Right kidney (tissue), 9 donors: ENCODE data around the gene CCL23.
"Not testable (repeated sequence)": the region's sequence is repeated elsewhere in the genome, so short reads cannot be mapped to it uniquely, and the experiment has no call there.

ENCODE experiments used
- DNase-seq: peaks from one replicate; pipeline ENCODE4 v3.0.0-alpha.2; 2016
- long read RNA-seq, 8 donors: transcript quantifications; one replicate each; lab custom pipeline, GENCODE V29; 2026

Gene CCL23
- long read RNA-seq, donor 1: 0 reads
- long read RNA-seq, donor 2: 0 reads
- long read RNA-seq, donor 3: 0 reads
- long read RNA-seq, donor 4: 0 reads
- long read RNA-seq, donor 5: 0 reads
- long read RNA-seq, donor 6: 0 reads
- long read RNA-seq, donor 7: 0 reads
- long read RNA-seq, donor 8: 0 reads

DNA sequence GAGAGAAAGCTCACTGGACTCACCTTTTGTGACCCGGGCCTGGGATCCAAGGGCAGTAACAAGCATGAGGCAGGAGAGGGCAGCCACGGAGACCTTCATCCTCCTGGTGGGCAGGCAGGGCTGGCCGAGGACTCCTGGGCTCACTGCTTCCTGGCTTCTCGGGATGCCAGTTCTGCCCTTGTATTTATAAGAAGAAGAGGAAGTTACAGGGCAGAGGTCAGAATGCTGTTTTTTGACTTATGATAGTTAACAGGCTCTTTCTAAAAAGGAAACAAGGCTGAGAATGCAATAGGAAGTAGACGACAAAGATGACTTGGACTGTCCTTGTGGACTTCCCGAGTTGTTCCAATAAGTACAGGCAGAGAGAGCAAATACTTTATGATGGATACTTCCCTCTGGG lies at the start of gene CCL23:
Gene CCL23, minus strand, starts transcription at position 174 of the 400 bp plus-strand sequence. Its CDS starts 75 bp downstream, at position 99.
- DNase-seq: no peak

DNA sequence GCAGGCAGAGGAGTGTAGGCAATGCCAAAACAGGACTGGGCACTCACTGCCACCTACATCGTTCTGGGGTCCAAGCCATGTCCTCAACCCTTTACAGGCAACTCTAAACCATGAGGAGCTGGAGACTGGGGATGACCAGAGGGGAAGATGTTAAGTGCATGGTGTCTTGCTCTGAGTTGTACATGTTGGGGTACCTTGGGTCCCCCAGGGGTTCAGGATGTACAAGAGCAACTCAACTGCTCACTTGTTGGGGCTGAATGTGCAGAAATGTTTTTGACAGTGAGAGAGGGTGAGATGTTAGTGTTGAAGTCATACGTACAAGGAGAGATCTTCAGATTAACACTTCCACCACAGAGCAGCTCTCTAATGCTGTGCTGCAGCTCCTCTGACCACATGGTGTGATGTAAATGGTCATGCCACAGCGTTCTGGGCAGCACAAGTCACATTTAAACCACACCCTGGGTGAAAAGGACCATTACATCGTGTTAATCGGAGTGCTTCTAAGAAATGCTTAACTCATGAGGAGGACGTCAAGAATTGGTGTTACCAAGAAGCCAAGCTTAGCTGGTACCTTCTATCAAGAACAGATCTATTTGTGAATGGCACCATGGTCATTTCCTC lies 48.7 kb upstream of the CCL23 start:
- DNase-seq: no peak

DNA sequence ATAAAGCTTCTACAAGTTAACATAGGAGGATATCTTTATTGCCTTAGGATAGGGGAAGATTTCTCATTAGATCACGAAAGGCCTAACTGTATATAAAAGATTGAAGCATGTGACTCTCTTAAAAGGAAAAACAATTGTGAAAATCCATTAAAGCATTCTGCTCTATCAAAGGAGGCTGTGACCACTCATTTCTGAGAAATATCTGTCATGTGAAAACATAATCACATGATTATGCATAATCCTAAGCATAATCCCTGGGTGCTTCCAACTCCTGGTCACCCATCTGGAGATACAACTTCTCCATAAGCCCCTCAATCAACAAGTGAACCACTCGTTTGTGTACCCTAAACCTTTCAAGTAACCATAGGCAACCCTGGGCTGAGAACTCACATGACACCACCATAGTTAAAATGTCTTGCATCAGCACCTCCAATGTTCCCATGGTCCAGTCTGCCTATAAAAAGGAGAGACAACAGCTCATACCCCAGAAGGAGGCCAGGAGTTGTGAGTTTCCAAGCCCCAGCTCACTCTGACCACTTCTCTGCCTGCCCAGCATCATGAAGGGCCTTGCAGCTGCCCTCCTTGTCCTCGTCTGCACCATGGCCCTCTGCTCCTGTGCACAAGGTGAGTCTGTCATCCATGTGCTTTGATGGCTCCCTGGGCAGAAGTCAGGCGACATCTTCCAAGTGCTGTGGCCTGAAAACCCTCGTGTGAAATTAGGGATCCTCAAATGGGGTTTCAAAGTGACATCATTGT lies 46.2 kb upstream of the CCL23 start, which contains the start of gene CCL18:
Gene CCL18, plus strand, starts transcription at position 487 of the 756 bp plus-strand sequence. Its CDS starts 71 bp downstream, at position 558.
- no peak for DNase-seq

DNA sequence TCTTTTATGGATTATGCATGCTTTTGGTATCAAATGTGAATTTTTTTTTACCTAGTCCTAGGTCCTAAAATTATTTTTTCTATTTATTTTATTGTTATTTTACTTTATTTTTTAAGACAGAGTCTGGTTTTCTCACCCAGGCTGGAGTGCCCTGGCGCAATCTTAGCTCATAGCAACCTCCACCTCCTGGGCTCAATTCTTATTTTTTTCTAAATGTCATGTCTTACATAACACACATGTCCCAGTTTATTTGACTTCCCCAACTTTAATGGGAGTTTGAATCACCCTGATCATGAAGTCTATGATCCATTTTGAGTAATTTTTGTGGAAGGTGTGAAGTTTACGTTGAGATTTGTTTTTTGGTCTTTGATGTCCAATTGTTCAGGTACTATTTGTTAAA lies 43.0 kb upstream of the CCL23 start:
- DNase-seq: no peak

GRCh38 chr17:36059406-36059805 lies 41.6 kb upstream of the CCL23 start:
- no peak for DNase-seq

DNA sequence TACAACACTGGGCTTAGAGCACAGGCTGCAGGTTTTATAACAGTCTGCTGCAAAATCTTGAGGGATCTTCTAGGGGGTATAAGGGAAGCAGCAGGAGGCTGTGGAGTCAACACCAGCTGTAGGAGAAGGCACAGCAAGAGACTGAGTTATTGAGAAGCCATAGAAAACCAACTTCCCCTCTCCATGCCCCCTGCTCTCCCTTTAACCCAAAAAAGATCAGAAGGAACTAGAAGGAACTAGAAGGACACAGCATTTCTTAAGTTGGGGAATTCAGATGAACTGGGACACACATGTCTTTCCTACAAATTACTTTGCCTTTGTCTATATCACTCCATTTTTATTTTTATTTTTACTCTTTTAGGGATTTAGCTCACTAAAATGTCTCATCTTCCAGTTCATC lies 40.1 kb upstream of the CCL23 start:
- no peak for DNase-seq

DNA sequence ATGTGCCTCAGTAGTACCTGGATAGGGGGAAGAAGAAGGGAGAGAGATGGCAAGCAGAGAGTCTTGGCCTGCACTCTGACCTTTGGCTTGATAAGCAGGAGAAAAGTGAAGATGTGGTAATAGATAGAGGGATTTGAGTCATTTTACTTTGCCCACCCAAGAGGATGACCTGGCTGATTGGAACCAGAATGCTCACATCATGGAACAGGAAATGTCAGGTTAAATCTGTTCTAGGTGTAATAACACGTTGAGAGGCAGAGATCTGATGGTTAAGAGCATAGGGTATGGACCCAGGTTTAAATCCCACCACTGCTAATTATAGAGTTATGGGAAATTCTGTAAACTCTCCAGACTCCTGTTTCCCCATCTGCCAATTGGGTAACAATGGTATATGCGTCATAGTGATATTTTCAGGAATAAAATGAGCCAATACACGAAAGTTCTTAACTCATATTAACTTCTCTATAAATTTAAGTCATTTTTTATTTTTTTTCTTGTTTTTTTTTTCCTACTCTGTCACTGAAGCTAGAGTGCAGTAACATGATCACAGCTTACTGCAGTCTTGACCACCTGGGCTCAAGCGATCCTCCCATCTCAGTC lies 38.2 kb upstream of the CCL23 start:
- no peak for DNase-seq

GRCh38 chr17:36055171-36055570 lies 37.4 kb upstream of the CCL23 start:
- no peak for DNase-seq

GRCh38 chr17:36049643-36050042 lies 31.9 kb upstream of the CCL23 start:
- DNase-seq: no peak

DNA sequence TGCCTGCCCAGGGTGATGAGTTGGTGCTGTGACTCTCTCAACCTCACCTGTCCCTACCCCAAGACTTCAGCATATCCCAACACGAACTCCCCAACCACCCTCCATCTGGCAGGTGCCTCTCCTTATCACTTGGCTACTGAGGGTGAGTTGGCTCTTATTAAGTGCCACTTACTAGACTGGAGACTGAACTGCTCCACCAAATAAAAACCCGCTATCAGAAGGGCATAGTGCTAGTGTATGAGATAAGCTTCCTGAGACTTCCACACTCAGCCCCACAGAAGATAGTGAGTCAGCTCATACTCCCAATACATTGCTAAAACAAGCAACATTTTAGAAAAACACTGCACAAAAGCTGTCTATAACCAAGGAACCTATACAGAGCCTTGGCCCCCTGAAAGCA lies 30.3 kb upstream of the CCL23 start:
- no peak for DNase-seq

DNA sequence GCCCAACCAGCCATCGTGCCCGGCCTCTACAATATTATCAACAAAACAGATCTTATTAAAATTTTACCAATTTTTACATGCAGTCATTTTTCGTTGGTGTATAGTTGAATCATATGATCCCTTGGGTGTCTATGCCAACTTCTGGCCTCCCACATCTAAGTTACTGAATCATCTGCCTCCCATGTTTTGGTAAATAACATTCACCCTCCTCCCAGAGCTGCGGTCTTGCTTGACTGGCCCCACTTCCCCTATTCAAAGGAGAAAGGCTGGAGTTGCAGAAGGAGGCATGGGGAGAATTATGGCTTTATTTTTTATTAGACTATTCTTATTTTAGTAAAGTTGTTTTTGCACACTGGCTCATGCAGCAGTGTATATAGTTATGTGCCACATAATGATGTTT lies 18.5 kb upstream of the CCL23 start:
- DNase-seq: no peak

- DNase-seq: no peak
Measured at GRCh38 chr17:36034127-36034526, 16.4 kb upstream of the CCL23 start.

DNA sequence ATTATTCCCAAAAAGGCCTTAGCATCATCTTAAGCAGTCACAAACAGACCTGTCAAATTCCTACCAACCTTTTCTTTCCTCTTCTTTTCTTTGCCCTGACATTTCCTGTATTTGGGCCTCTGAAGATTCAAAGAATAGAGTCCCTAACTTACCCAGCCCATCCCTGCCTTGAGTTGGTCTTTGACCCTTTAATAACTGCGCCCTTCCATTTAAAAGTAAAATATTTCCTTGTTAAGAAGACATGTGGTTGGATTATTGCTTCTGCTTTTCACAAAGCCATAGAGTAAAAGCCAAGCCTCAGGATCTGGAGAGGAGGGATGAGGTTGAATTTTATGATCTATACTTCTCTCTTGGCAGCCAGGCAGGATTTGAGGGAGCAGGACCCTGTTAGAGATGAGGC lies 13.2 kb upstream of the CCL23 start:
- no peak for DNase-seq

GRCh38 chr17:36027761-36028160 lies 10.0 kb upstream of the CCL23 start:
- no peak for DNase-seq

DNA sequence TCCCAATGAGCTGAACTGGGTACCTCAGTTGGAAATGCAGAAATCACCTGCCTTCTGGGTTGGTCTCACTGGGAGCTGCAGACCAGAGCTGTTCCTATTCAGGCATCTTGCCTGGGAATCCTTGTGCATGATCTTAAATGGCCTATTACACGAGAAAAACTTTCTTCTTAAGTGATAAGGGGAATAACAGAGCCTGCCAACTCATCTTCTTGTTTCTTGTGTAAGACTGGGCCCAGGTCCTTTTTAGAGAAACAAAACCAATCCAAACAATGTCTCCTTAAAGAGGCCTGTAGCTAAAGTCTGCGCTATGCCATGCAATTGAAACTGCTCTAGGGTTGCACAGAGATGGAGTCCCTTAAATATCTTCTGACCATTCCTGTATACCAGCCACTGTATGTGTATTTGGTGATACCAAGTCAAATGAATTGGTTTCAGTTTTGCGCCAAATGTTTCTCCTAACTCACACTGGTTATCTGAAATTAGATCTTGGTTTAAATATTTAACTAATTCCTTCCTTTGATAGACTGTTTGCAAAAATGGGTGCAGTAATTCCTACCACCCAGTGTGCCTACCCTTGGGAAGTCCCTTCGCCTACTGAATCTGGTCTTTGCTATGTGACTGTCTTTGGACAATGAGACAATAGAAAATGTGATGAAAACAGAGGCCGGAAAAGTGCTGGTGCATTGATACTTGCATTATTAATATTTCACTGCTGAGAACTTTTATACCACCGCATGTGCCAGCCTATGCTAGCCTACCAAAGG lies 6.5 kb upstream of the CCL23 start:
- DNase-seq: no peak

DNA sequence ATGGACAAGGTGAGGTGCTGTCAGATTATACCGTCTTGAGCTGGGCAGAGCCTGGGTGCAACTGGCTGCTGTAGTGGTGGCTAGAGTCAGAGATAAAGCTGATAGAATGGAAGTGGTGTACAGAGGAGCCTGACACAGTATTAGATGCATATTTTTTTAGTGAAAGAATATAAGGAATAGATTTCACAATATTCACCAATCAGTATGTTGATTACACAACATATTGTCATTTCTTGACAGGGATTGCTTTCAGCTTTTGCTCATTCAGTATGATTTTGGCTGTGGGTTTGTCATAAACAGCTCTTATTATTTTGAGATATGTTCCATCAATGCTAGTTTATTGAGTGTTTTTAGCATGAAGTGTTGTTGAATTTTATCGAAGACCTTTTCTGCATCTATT lies 1.7 kb upstream of the CCL23 start:
- DNase-seq: no peak

DNA sequence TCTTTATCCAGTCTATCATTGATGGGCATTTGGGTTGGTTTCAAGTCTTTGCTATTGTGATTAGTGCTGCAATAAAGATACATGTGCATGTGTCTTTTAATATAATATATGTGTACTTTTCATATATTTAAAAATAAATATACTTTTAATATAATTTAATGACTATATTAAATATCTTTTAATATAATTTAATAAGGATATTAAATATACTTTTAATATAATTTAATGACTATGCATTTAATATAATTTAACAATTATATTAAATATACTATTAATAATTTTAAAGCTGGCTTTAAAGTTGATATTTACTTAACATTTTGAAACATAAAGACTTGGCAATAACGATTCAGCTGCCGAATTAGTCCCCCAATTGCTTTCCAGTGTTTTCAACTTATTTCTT lies 1.2 kb downstream of the CCL23 start:
- DNase-seq: no peak

GRCh38 chr17:36015895-36016294 lies 1.9 kb downstream of the CCL23 start:
- not testable (repeated sequence) for DNase-seq

- DNase-seq: no peak
Measured at GRCh38 chr17:36014946-36015345, 2.8 kb downstream of the CCL23 start.

DNA sequence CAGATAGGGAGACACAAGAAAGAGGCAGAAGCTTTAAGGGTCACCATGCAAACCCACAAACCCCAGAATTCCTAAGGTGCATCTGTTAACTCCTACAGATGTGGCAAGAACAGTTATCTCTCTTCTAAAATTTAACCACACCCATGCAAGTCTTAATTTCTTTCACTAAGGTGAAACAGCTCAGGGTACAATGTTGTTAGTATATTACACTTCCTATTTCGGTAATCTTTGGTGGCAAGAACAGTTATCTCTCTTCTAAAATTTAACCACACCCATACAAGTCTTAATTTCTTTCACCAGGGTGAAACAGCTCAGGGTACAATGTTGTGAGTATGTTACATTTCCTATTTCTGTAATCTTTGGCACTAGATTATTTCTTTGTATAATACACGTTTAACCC lies 6.6 kb downstream of the CCL23 start:
- DNase-seq: no peak

DNA sequence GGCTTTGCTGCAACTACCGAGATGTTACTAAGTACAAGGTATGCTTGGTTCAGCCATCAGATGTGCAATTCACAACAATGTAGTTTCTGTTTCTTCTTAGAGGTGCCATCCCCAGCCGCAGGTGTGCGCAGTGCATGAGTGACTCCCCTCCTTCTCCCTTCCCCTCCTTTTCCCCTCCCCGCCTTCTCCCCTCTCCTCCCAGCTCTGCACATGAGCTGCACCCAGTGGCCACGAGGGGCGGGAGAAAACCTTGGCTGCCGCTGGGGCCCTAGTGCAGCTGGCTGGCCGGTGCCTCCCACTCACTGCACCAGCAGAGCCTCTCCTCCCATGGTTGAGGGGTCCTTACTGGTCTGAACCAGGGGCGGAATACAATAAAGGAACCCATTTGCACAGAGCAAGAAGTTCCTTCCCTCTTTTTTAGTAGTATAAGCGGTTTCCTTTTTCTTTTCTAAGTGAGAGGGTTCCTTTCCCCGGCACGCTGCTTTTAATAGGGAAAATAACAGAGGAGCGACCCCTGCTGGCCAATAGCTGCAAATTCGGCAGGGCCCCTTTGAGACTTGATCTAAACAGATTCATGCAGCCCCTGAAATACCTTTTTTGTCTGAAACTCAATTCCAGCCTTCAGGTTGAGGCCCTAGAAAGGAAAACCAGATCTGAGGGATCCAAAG lies 8.6 kb downstream of the CCL23 start:
- DNase-seq: no peak

DNA sequence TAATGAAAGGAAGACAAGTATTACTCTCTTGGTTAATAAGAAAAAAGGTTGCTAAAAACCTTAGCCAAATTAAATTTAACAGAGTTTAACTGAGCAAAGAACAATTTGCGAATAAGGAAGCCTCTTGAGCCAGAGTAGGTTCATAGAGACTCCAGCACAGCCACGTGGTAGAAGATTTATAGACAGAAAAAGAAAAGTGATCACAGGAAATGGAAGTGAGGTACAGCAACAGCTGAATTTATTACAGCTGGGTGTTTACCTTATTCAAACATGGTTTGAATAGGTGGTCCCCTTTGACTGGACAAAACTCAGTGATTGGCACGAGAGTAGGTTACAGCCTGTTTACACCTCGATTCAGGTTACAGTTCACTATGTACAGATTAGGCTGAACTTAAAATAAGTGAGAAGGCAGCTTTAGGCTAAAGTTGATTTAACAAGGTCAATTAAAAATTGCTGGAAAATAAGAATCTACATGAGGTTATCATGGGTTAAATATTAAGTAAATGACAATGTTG lies 13.1 kb downstream of the CCL23 start:
- no peak for DNase-seq
